HFFc6 (cell line): Measurements from ENCODE around the gene GOLGB1. TPM values are rescaled to one million over a fixed set of nuclear protein-coding genes. Genes with fewer than 3 reads are reported as not detected.

Experiments used
- DNase-seq: peaks from one replicate; pipeline ENCODE4 v3.0.0-alpha.2; 2018
- H3K27ac Mint-ChIP-seq: 2 replicates; pipeline ENCODE4 v1.8.0; 2020; ENCODE audit warnings: mild to moderate bottlenecking, mixed read lengths
- H3K27me3 Mint-ChIP-seq: 2 replicates; pipeline ENCODE4 v1.8.0; 2021; ENCODE audit warnings: mild to moderate bottlenecking, moderate library complexity, mixed read lengths; ENCODE audit not compliant: insufficient read depth
- H3K36me3 Mint-ChIP-seq: 2 replicates; pipeline ENCODE4 v1.8.0; 2021; ENCODE audit warnings: low read depth, mixed read lengths
- H3K4me1 Mint-ChIP-seq: 2 replicates; pipeline ENCODE4 v1.8.0; 2020; ENCODE audit warnings: low read depth, mixed read lengths
- H3K4me3 Mint-ChIP-seq: 2 replicates; pipeline ENCODE4 v1.8.0; 2020; ENCODE audit warnings: mild to moderate bottlenecking, moderate library complexity, mixed read lengths
- H3K9me3 Mint-ChIP-seq: 2 replicates; pipeline ENCODE4 v1.8.0; 2020; ENCODE audit warnings: mild to moderate bottlenecking, mixed read lengths
- total RNA-seq, 6 experiments: library from RNA; stranded (reverse); fragmentation: NEBNext Ultra II Directional; extraction: Animal tissue kit (Norgen Biotek cat#: 25700); gene quantifications; 2 replicates in 1 of 6; 3 replicates in 5 of 6; pipeline ENCODE4 v1.2.3, GENCODE V29; 2021
- TF ChIP-seq, protein P1 (sequence below): fragments of 200-600 bp; sonication (generic); IDR thresholded peaks from 2 replicates; pipeline ENCODE4 v1.5.0; 2021; ENCODE audit warnings: antibody characterized with exemption, mild to moderate bottlenecking

Gene GOLGB1
- total RNA-seq, 6 experiments from 2014 or later, result 33.5 to 43.9 (median 37.4) TPM

DNA sequence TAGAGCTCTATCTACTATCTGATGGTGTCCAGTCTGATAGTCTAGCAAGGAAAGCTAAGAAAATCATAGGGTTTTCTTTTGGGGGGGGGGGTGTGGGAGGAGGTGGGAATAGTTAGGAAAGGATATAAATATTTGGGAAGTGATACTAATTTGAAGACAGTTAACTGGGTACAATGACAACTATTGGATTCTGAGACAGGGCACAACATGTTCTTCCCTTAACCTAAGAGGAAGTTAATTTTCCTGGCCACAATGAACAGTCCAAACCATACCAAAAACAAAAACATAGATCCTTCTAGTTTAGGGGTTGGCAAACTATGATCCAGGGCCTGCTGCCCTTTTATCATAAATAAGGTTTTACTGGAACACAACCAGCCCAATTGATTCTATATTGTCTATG lies 78.9 kb downstream of the GOLGB1 start:
- Mint-ChIP-seq H3K4me3 (no peak overlapping the region), H3K9me3 (no peaks in the 10 kb centered on the region), H3K27ac (no peak overlapping the region), H3K4me1 (no peaks in the 10 kb centered on the region), H3K36me3 (peaks cover 30% of the 10 kb centered on the region), H3K27me3 (peaks cover 3% of the 10 kb centered on the region)
- DNase-seq, result no peak
- TF ChIP-seq, protein P1, sequence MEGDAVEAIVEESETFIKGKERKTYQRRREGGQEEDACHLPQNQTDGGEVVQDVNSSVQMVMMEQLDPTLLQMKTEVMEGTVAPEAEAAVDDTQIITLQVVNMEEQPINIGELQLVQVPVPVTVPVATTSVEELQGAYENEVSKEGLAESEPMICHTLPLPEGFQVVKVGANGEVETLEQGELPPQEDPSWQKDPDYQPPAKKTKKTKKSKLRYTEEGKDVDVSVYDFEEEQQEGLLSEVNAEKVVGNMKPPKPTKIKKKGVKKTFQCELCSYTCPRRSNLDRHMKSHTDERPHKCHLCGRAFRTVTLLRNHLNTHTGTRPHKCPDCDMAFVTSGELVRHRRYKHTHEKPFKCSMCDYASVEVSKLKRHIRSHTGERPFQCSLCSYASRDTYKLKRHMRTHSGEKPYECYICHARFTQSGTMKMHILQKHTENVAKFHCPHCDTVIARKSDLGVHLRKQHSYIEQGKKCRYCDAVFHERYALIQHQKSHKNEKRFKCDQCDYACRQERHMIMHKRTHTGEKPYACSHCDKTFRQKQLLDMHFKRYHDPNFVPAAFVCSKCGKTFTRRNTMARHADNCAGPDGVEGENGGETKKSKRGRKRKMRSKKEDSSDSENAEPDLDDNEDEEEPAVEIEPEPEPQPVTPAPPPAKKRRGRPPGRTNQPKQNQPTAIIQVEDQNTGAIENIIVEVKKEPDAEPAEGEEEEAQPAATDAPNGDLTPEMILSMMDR, result no peak

DNA sequence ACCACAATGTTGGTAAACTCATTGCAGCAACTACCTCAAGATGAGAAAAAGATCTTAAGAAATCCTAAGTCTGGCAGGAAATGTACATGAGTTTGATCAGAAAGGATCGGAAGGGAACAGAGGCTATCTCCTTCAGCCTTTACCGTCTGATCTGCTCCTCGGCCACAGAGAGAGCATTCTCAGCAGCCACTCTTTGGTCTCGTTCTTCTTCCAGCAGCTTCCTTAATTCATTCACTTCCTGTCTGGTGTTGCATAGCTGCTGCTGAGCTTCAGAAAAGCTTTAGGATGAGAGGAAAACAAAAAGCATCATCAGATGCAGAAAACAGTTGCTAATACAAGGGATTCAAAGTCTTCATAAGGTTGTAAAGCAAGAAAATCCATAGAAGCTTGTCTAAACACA lies 82.2 kb downstream of the GOLGB1 start:
- TF ChIP-seq, protein P1, result no peak
- Mint-ChIP-seq H3K4me1 (no peaks in the 10 kb centered on the region), H3K9me3 (no peaks in the 10 kb centered on the region), H3K4me3 (no peak overlapping the region), H3K36me3 (peaks cover 27% of the 10 kb centered on the region), H3K27me3 (peaks cover 3% of the 10 kb centered on the region), H3K27ac (no peak overlapping the region)
- DNase-seq, result no peak

DNA sequence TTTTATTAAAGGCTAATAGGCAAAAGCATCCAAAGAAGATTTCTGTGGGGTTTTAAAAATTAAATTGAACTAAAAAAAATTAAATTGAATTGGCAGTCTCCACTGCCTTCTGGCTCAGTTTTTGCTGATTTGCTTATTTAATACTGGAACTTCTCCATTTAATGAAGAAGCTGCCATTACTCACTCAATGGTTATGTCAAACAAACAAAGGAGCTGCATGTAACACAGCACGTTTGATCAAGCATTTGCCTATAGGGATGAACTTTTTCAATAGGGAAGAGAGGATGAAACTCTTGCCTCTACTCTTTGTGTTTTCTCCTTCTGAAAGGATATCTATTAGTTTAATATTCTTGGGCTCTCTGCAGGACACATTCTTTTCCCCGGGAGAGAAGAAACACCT lies 84.1 kb downstream of the GOLGB1 start:
- H3K27me3 Mint-ChIP-seq, result peaks cover 3% of the 10 kb centered on the region
- H3K4me1 Mint-ChIP-seq, result peaks cover 7% of the 10 kb centered on the region
- peaks cover 35% of the 10 kb centered on the region for H3K36me3 Mint-ChIP-seq
- H3K4me3 Mint-ChIP-seq, result no peak overlapping the region
- TF ChIP-seq, protein P1, result no peak
- no peak for DNase-seq
- H3K27ac Mint-ChIP-seq, result no peak overlapping the region
- no peaks in the 10 kb centered on the region for H3K9me3 Mint-ChIP-seq

DNA sequence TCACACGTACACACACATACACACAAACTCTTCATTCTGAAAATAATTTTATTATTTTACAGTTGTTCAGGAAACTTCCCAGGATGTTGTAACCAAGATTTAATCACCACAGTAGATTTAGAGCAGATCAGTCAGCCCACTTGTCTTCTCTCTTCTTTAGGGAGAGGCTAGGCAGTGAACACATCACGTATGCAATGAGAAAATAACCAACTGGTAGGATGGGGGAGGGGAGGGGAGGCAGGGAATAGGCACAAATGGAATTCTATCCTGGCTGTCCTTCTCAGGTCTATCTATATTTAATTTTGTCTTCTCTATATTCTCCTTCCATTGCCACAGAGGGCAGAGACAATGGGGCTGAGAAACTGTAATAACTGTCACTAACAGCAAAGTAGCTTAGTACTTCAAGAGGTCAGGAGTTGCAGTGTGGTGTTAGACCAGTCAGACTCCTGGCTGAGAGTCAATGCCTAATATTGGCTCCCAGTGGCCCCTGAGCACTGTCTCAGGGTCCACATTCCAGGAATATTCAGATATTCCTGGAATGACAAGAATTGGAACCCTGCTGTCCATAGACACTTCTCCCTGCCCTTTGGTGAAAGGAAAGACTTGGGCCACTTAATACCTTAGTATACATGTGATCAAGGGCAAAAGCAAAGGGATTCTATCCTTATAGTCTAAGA lies 86.2 kb downstream of the GOLGB1 start:
- DNase-seq, result no peak
- TF ChIP-seq, protein P1, result no peak
- Mint-ChIP-seq H3K9me3 (no peaks in the 10 kb centered on the region), H3K27me3 (peaks cover 2% of the 10 kb centered on the region), H3K27ac (no peak overlapping the region), H3K4me3 (no peak overlapping the region), H3K36me3 (peaks cover 27% of the 10 kb centered on the region), H3K4me1 (peaks cover 11% of the 10 kb centered on the region)

DNA sequence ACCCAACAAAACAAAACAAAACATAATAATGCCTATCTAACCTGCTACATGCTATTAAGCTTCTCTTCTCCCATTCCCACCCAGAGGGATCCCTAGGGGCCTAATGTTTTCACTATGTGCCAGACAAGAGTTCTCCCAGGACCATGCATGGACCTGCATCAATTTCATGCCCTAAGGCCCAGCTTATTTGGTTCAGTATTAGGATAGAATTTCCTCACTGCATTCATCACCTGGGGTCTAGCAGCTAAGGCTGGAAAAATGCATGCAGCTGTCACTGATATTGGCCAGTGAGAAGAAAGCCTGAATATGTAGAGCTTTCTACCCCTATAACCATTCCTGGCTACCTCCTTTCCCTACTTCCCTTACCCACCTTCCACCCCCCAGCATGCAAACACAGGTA lies 86.8 kb downstream of the GOLGB1 start:
- TF ChIP-seq, protein P1, result no peak
- Mint-ChIP-seq H3K4me1 (peaks cover 11% of the 10 kb centered on the region), H3K9me3 (no peaks in the 10 kb centered on the region), H3K4me3 (no peak overlapping the region), H3K27ac (no peak overlapping the region), H3K27me3 (peaks cover 2% of the 10 kb centered on the region), H3K36me3 (peaks cover 27% of the 10 kb centered on the region)
- no peak for DNase-seq
